Measurements from ENCODE around the gene TRAPPC8. TPM values are rescaled to one million over a fixed set of nuclear protein-coding genes. Genes with fewer than 3 reads are reported as not detected.

TRAPPC8 gene
- total RNA-seq, 1 experiment from 2014 or later: 30.4 TPM

DNA sequence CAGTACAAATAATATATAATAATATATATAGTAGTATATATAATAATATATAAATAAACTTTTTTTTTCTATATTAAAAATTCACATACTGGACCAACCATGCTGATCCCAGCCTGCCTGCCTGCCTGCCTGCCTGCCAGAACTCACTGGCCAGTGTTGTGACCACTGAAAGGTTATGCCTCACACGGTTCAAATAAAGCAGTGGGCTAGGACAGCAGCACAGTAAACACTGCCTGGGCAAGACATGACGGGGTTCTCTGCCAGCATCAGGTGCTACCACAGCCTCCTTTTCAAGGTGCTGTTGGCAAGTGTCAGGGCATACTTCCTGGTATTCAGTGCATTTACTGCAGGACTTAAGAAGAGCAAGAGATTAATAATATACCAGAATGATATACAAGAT lies 67.6 kb downstream of the TRAPPC8 start:
- H3K27me3 ChIP-seq (ENCODE audit: insufficient read depth, low read length): no peaks in the 10 kb centered on the region
- POLR2A ChIA-PET: no interaction called here
- no TSS peak for BruUV-seq (replicated peaks)
- H3K79me2 ChIP-seq (ENCODE audit: insufficient read depth, low read length): peaks cover 18% of the 10 kb centered on the region
- RAD21 ChIA-PET (ENCODE audit: low non-redundant PET in 1 of 2, low total read pairs in 2 of 2, uncharacterized antibody in 2 of 2, unreplicated experiment in 2 of 2): no interaction called here
- DNase-seq (ENCODE audit: low read depth, low spot score) (no peak), ATAC-seq (no peak)
- H3K36me3 ChIP-seq (ENCODE audit: control insufficient read depth in 1 of 2, insufficient read depth in 2 of 2, low read length in 2 of 2): peaks cover 7 to 18% of the 10 kb centered on the region in 2 experiments
- no peaks in the 10 kb centered on the region for H3K9me2 ChIP-seq (ENCODE audit: insufficient read depth)
- no peak overlapping the region for H3K4me3 ChIP-seq (replicated peaks in 1 of 2; ENCODE audit: low read depth in 1 of 2, low read length in 2 of 2)
- no peak overlapping the region for H3K9ac ChIP-seq (ENCODE audit: low read length)
- intact Hi-C loops (cut with micrococcal nuclease): no loop called here
- no peak for TF ChIP-seq ELF1 (IDR thresholded peaks at IDR 0.05; ENCODE audit: borderline replicate concordance, low read depth)
- no peak for TF ChIP-seq POLR2A (IDR thresholded peaks at IDR 0.05; ENCODE audit: borderline replicate concordance, extremely low read depth, insufficient read depth, insufficient read length)
- TF ChIP-seq EZH2phosphoT487 (IDR thresholded peaks at IDR 0.05; ENCODE audit: borderline replicate concordance): no peak
- no peak for TF ChIP-seq CEBPB (IDR thresholded peaks at IDR 0.05; ENCODE audit: low read depth)
- TF ChIP-seq EZH2 (IDR thresholded peaks at IDR 0.05): no peak
- TF ChIP-seq EGR1 (IDR thresholded peaks at IDR 0.05; ENCODE audit: low read depth): no peak
- TF ChIP-seq, protein P1, sequence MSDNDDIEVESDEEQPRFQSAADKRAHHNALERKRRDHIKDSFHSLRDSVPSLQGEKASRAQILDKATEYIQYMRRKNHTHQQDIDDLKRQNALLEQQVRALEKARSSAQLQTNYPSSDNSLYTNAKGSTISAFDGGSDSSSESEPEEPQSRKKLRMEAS (IDR thresholded peaks at IDR 0.05): no peak
- no peak for TF ChIP-seq RAD21 (IDR thresholded peaks at IDR 0.05; ENCODE audit: low read depth)
- TF ChIP-seq SRF (IDR thresholded peaks at IDR 0.05; ENCODE audit: low read depth): no peak
- no peak for TF ChIP-seq JUND (IDR thresholded peaks at IDR 0.05)
- TF ChIP-seq YY1 (IDR thresholded peaks at IDR 0.05; ENCODE audit: extremely low read depth, insufficient replicate concordance, low read depth, low read length): no peak
- TF ChIP-seq, protein P2, sequence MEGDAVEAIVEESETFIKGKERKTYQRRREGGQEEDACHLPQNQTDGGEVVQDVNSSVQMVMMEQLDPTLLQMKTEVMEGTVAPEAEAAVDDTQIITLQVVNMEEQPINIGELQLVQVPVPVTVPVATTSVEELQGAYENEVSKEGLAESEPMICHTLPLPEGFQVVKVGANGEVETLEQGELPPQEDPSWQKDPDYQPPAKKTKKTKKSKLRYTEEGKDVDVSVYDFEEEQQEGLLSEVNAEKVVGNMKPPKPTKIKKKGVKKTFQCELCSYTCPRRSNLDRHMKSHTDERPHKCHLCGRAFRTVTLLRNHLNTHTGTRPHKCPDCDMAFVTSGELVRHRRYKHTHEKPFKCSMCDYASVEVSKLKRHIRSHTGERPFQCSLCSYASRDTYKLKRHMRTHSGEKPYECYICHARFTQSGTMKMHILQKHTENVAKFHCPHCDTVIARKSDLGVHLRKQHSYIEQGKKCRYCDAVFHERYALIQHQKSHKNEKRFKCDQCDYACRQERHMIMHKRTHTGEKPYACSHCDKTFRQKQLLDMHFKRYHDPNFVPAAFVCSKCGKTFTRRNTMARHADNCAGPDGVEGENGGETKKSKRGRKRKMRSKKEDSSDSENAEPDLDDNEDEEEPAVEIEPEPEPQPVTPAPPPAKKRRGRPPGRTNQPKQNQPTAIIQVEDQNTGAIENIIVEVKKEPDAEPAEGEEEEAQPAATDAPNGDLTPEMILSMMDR (IDR thresholded peaks at IDR 0.05 in 2 of 3, conservative IDR thresholded peaks at IDR 0.05 in 1 of 3; ENCODE audit: borderline replicate concordance in 1 of 3, insufficient read depth in 1 of 3, low read depth in 2 of 3, low read length in 2 of 3): no peak
- no peak for TF ChIP-seq ZFX (IDR thresholded peaks at IDR 0.05)
- no peak for TF ChIP-seq TCF7L2 (IDR thresholded peaks at IDR 0.05; ENCODE audit: borderline replicate concordance, extremely low read depth, insufficient read depth, insufficient read length)
- no peak for TF ChIP-seq FOSL1 (IDR thresholded peaks at IDR 0.05; ENCODE audit: low read depth)
- TF ChIP-seq, protein P3, sequence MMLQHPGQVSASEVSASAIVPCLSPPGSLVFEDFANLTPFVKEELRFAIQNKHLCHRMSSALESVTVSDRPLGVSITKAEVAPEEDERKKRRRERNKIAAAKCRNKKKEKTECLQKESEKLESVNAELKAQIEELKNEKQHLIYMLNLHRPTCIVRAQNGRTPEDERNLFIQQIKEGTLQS (IDR thresholded peaks at IDR 0.05): no peak
- TF ChIP-seq, protein P4, sequence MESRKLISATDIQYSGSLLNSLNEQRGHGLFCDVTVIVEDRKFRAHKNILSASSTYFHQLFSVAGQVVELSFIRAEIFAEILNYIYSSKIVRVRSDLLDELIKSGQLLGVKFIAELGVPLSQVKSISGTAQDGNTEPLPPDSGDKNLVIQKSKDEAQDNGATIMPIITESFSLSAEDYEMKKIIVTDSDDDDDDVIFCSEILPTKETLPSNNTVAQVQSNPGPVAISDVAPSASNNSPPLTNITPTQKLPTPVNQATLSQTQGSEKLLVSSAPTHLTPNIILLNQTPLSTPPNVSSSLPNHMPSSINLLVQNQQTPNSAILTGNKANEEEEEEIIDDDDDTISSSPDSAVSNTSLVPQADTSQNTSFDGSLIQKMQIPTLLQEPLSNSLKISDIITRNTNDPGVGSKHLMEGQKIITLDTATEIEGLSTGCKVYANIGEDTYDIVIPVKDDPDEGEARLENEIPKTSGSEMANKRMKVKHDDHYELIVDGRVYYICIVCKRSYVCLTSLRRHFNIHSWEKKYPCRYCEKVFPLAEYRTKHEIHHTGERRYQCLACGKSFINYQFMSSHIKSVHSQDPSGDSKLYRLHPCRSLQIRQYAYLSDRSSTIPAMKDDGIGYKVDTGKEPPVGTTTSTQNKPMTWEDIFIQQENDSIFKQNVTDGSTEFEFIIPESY (IDR thresholded peaks at IDR 0.05; ENCODE audit: extremely low read depth, insufficient replicate concordance, low read length): no peak
- TF ChIP-seq CBX3 (IDR thresholded peaks at IDR 0.05; ENCODE audit: low read depth): no peak
- no peak for TF ChIP-seq ZNF274 (IDR thresholded peaks at IDR 0.05; ENCODE audit: low read depth, low read length)
- H3K27ac ChIP-seq (ENCODE audit: low read depth, low read length): no peak overlapping the region
- CTCF ChIA-PET: no interaction called here
- no peak overlapping the region for H3K4me2 ChIP-seq (ENCODE audit: low read length)
- H2AFZ ChIP-seq (ENCODE audit: low read depth, low read length, poor library complexity, severe bottlenecking): no peak overlapping the region
- no peaks in the 10 kb centered on the region for H3K4me1 ChIP-seq (ENCODE audit: control insufficient read depth in 1 of 2, insufficient read depth in 2 of 2, low read length in 2 of 2)
- peaks cover 0 to 1% of the 10 kb centered on the region in 2 experiments; a peak in 1 of 4 replicates for H3K9me3 ChIP-seq (ENCODE audit: control insufficient read depth in 1 of 2, insufficient read depth in 1 of 2, low read depth in 1 of 2, low read length in 2 of 2)
- no peaks in the 10 kb centered on the region for H4K20me1 ChIP-seq (ENCODE audit: insufficient read depth)
